ENCODE measurements around the gene HCK.

The HCK gene

GRCh38 chr20:32009564-32009963 is 42.5 kb upstream of the HCK start:
- H3K27me3 ChIP-seq (ENCODE audit: low read length): no peaks in the 10 kb centered on the region

GRCh38 chr20:32010101-32010500 is 41.9 kb upstream of the HCK start, which contains the start of gene CCM2L:
Gene CCM2L, plus strand, starts transcription at chr20:32010438. Its CDS starts 17 bp downstream, at chr20:32010455.
- Histone ChIP-seq H3K9me2 (replicated peaks; ENCODE audit: insufficient read depth, low read length) (no peaks in the 10 kb centered on the region), H3K27ac (ENCODE audit: low read depth, low read length) (no peak within 1 kb of the TSS)

More at GRCh38 chr20:32009564-32009963, 42.5 kb upstream of the HCK start:
- Histone ChIP-seq H3K9me3 (ENCODE audit: insufficient read depth, low read length) (no peaks in the 10 kb centered on the region), H3K79me2 (ENCODE audit: insufficient read depth, low read length) (no peaks in the 10 kb centered on the region), H4K20me1 (ENCODE audit: low read depth, low read length) (no peaks in the 10 kb centered on the region), H3F3A (ENCODE audit: insufficient read depth) (no peaks in the 10 kb centered on the region), H3K27ac (ENCODE audit: low read depth, low read length) (no peak overlapping the region), H3K4me3 (ENCODE audit: insufficient read depth, low read length, poor library complexity, severe bottlenecking) (no peak overlapping the region), H2AFZ (ENCODE audit: low read depth, low read length, severe bottlenecking) (no peak overlapping the region), H3K4me2 (ENCODE audit: low read depth, low read length, poor library complexity, severe bottlenecking) (no peak overlapping the region), H3K9me2 (replicated peaks; ENCODE audit: insufficient read depth, low read length) (no peaks in the 10 kb centered on the region), H3K9ac (ENCODE audit: low read length) (no peak overlapping the region), H3K36me3 (ENCODE audit: low read length) (no peaks in the 10 kb centered on the region)
- TF ChIP-seq CTCF (IDR thresholded peaks at IDR 0.05; ENCODE audit: insufficient read depth, low read length, poor library complexity, severe bottlenecking) (no peak), EZH2phosphoT487 (conservative IDR thresholded peaks at IDR 0.05; ENCODE audit: low read length) (no peak)

GRCh38 chr20:32010666-32011065 is 41.4 kb upstream of the HCK start:
- H3K27me3 ChIP-seq (ENCODE audit: low read length): no peaks in the 10 kb centered on the region

More at GRCh38 chr20:32010101-32010500, 41.9 kb upstream of the HCK start, which contains the start of gene CCM2L:
- no peaks in the 10 kb centered on the region for H3K36me3 ChIP-seq (ENCODE audit: low read length)
- no peaks in the 10 kb centered on the region for H3K79me2 ChIP-seq (ENCODE audit: insufficient read depth, low read length)
- H3K9ac ChIP-seq (ENCODE audit: low read length): no peak within 1 kb of the TSS
- H3K9me3 ChIP-seq (ENCODE audit: insufficient read depth, low read length): no peaks in the 10 kb centered on the region
- no peaks in the 10 kb centered on the region for H4K20me1 ChIP-seq (ENCODE audit: low read depth, low read length)
- no peak within 1 kb of the TSS for H2AFZ ChIP-seq (ENCODE audit: low read depth, low read length, severe bottlenecking)
- TF ChIP-seq EZH2phosphoT487 (conservative IDR thresholded peaks at IDR 0.05; ENCODE audit: low read length): no peak
- no peak for TF ChIP-seq CTCF (IDR thresholded peaks at IDR 0.05; ENCODE audit: insufficient read depth, low read length, poor library complexity, severe bottlenecking)
- H3F3A ChIP-seq (ENCODE audit: insufficient read depth): no peaks in the 10 kb centered on the region
- no peaks in the 10 kb centered on the region for H3K27me3 ChIP-seq (ENCODE audit: low read length)
- no peak within 1 kb of the TSS for H3K4me2 ChIP-seq (ENCODE audit: low read depth, low read length, poor library complexity, severe bottlenecking)
- H3K4me3 ChIP-seq (ENCODE audit: insufficient read depth, low read length, poor library complexity, severe bottlenecking): no peak within 1 kb of the TSS

More at GRCh38 chr20:32010666-32011065, 41.4 kb upstream of the HCK start:
- Histone ChIP-seq H3K9me2 (replicated peaks; ENCODE audit: insufficient read depth, low read length) (no peaks in the 10 kb centered on the region), H4K20me1 (ENCODE audit: low read depth, low read length) (no peaks in the 10 kb centered on the region), H3K36me3 (ENCODE audit: low read length) (no peaks in the 10 kb centered on the region), H3K9ac (ENCODE audit: low read length) (no peak overlapping the region), H3K4me3 (ENCODE audit: insufficient read depth, low read length, poor library complexity, severe bottlenecking) (no peak overlapping the region), H3F3A (ENCODE audit: insufficient read depth) (no peaks in the 10 kb centered on the region), H3K27ac (ENCODE audit: low read depth, low read length) (no peak overlapping the region), H3K79me2 (ENCODE audit: insufficient read depth, low read length) (no peaks in the 10 kb centered on the region), H3K9me3 (ENCODE audit: insufficient read depth, low read length) (no peaks in the 10 kb centered on the region), H2AFZ (ENCODE audit: low read depth, low read length, severe bottlenecking) (no peak overlapping the region), H3K4me2 (ENCODE audit: low read depth, low read length, poor library complexity, severe bottlenecking) (no peak overlapping the region)
- TF ChIP-seq EZH2phosphoT487 (conservative IDR thresholded peaks at IDR 0.05; ENCODE audit: low read length) (no peak), CTCF (IDR thresholded peaks at IDR 0.05; ENCODE audit: insufficient read depth, low read length, poor library complexity, severe bottlenecking) (no peak)
